Loucy (cell line): ENCODE measurements around the gene CCDC188.

Experiments used
- EZH2phosphoT487 ChIP-seq: fragments of 200-600 bp; IDR thresholded peaks from 2 replicates; pipeline ENCODE4 v1.6.1; 2018; ENCODE audit warnings: antibody characterized with exemption, mild to moderate bottlenecking, moderate library complexity, borderline replicate concordance
- TF ChIP-seq, protein P1 (sequence below): fragments of 200-600 bp; sonication (generic); conservative IDR thresholded peaks from 2 replicates; pipeline ENCODE4 v1.5.1; 2014; ENCODE audit warnings: mild to moderate bottlenecking, antibody characterized with exemption, low read length

DNA sequence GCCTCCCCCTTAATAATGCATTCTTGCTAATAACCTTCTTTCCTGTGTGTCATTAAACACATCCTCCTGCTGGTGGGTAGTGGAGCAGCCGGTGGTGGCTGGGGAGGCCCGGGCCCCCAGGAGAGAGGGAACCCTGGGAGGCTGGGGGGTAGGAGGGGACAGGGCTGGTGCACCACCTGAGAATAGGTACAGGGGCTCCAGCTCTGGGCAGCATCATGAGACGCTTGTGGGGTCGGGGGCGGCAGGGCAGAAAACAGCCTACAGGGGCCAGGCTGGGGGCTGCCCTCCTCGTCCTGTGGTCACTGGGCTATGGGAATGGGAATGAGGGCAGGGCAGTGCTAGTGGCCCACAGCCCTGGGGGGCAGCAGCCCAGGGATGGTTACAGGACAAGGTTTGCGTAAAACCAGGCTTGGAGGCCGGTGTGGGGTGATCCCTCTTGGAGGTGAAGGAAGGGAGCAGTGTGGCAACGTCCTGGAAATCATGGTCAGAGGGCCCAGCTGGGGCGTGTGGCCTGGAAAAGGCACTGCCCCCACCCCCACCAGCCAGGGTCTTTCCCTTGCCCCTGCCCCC lies 18.5 kb upstream of the CCDC188 start:
- TF ChIP-seq, protein P1, sequence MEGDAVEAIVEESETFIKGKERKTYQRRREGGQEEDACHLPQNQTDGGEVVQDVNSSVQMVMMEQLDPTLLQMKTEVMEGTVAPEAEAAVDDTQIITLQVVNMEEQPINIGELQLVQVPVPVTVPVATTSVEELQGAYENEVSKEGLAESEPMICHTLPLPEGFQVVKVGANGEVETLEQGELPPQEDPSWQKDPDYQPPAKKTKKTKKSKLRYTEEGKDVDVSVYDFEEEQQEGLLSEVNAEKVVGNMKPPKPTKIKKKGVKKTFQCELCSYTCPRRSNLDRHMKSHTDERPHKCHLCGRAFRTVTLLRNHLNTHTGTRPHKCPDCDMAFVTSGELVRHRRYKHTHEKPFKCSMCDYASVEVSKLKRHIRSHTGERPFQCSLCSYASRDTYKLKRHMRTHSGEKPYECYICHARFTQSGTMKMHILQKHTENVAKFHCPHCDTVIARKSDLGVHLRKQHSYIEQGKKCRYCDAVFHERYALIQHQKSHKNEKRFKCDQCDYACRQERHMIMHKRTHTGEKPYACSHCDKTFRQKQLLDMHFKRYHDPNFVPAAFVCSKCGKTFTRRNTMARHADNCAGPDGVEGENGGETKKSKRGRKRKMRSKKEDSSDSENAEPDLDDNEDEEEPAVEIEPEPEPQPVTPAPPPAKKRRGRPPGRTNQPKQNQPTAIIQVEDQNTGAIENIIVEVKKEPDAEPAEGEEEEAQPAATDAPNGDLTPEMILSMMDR: no peak; the same call in 1 of the 2 replicates
- TF ChIP-seq EZH2phosphoT487: no peak
